ENCODE measurements around the gene CFAP54. TPM values are rescaled to one million over a fixed set of nuclear protein-coding genes. Genes with fewer than 3 reads are reported as not detected.
"Not testable (repeated sequence)": the region's sequence is repeated elsewhere in the genome, so short reads cannot be mapped to it uniquely, and the experiment has no call there.

The CFAP54 gene
- total RNA-seq, 4 donors from 2014 or later: 2.1 to 4.7 (median 3.6) TPM

GRCh38 chr12:96590970-96591369 is 101.6 kb downstream of the CFAP54 start:
- Histone ChIP-seq H3K9me3 (no peaks in the 10 kb centered on the region), H3K4me3 (no peak overlapping the region), H3K27me3 (no peaks in the 10 kb centered on the region), H3K4me1 (no peaks in the 10 kb centered on the region), H3K36me3 (peaks cover 0 to 11% of the 10 kb centered on the region in 2 donors), H3K27ac (no peak overlapping the region)
- TF ChIP-seq POLR2A (IDR thresholded peaks at IDR 0.05) (no peak), POLR2AphosphoS5 (IDR thresholded peaks at IDR 0.05) (no peak), EP300 (IDR thresholded peaks at IDR 0.05) (no peak), CTCF (IDR thresholded peaks at IDR 0.05) (no peak)
- 56 to 61% methylated on average over 3 to 4 of the region's 4 CpGs for WGBS, 2 donors (ENCODE audit: low coverage in 1 of 2)
- ATAC-seq: no peak

GRCh38 chr12:96604374-96604773 is 115.0 kb downstream of the CFAP54 start:
- WGBS, 2 donors (ENCODE audit: low coverage in 1 of 2): no CpG with 5 or more reads among the region's 3 CpGs
- not testable (repeated sequence) for H3K27ac ChIP-seq, H3K9me3 ChIP-seq, H3K4me1 ChIP-seq, H3K4me3 ChIP-seq, ATAC-seq, H3K27me3 ChIP-seq, H3K36me3 ChIP-seq

- H3K36me3 ChIP-seq: peaks cover 0 to 7% of the 10 kb centered on the region in 2 donors
- WGBS, 2 donors (ENCODE audit: low coverage in 1 of 2): 80 to 90% methylated on average over 1 to 2 of the region's 2 CpGs
- no peak overlapping the region for H3K27ac ChIP-seq
- peaks cover 0 to 6% (median 0%) of the 10 kb centered on the region in 3 donors for H3K9me3 ChIP-seq
- no peak for TF ChIP-seq EP300 (IDR thresholded peaks at IDR 0.05)
- no peak for TF ChIP-seq POLR2A (IDR thresholded peaks at IDR 0.05)
- TF ChIP-seq CTCF (IDR thresholded peaks at IDR 0.05): no peak
- no peak for TF ChIP-seq POLR2AphosphoS5 (IDR thresholded peaks at IDR 0.05)
- ATAC-seq: no peak
- H3K4me1 ChIP-seq: no peaks in the 10 kb centered on the region
- H3K4me3 ChIP-seq: no peak overlapping the region
- no peaks in the 10 kb centered on the region for H3K27me3 ChIP-seq
Observed at GRCh38 chr12:96605684-96606083, 116.3 kb downstream of the CFAP54 start.

GRCh38 chr12:96606134-96606533 is 116.8 kb downstream of the CFAP54 start:
- TF ChIP-seq CTCF (IDR thresholded peaks at IDR 0.05) (no peak), POLR2AphosphoS5 (IDR thresholded peaks at IDR 0.05) (no peak), EP300 (IDR thresholded peaks at IDR 0.05) (no peak), POLR2A (IDR thresholded peaks at IDR 0.05) (no peak)
- no peak overlapping the region for H3K27ac ChIP-seq
- H3K36me3 ChIP-seq: peaks cover 0 to 7% of the 10 kb centered on the region in 2 donors
- WGBS, 2 donors (ENCODE audit: low coverage in 1 of 2): 83 to 85% methylated on average over 1 to 3 of the region's 3 CpGs
- ATAC-seq: no peak
- H3K4me1 ChIP-seq: no peaks in the 10 kb centered on the region
- no peak overlapping the region for H3K4me3 ChIP-seq
- H3K27me3 ChIP-seq: no peaks in the 10 kb centered on the region
- peaks cover 0 to 8% (median 0%) of the 10 kb centered on the region in 3 donors for H3K9me3 ChIP-seq

GRCh38 chr12:96606644-96607043 is 117.3 kb downstream of the CFAP54 start:
- Histone ChIP-seq H3K9me3 (peaks cover 0 to 8% (median 0%) of the 10 kb centered on the region in 3 donors), H3K27me3 (no peaks in the 10 kb centered on the region), H3K36me3 (peaks cover 0 to 7% of the 10 kb centered on the region in 2 donors), H3K27ac (no peak overlapping the region), H3K4me1 (no peaks in the 10 kb centered on the region), H3K4me3 (no peak overlapping the region)
- TF ChIP-seq POLR2AphosphoS5 (IDR thresholded peaks at IDR 0.05) (no peak), POLR2A (IDR thresholded peaks at IDR 0.05) (no peak), EP300 (IDR thresholded peaks at IDR 0.05) (no peak)
- ATAC-seq: no peak
- 79 to 90% methylated on average over 4 of the region's 4 CpGs for WGBS, 2 donors (ENCODE audit: low coverage in 1 of 2)

- WGBS, 2 donors (ENCODE audit: low coverage in 1 of 2): 76% methylated on average over 2 of the region's 2 CpGs; no CpG with 5 or more reads in 1 of the 2 donors
- Histone ChIP-seq H3K27ac (no peak overlapping the region), H3K4me3 (no peak overlapping the region), H3K4me1 (no peaks in the 10 kb centered on the region), H3K27me3 (no peaks in the 10 kb centered on the region), H3K36me3 (no peaks in the 10 kb centered on the region), H3K9me3 (no peaks in the 10 kb centered on the region)
- TF ChIP-seq EP300 (IDR thresholded peaks at IDR 0.05): no peak
- no peak for TF ChIP-seq CTCF (IDR thresholded peaks at IDR 0.05)
- TF ChIP-seq POLR2AphosphoS5 (IDR thresholded peaks at IDR 0.05): no peak
- TF ChIP-seq POLR2A (IDR thresholded peaks at IDR 0.05): no peak
- no peak for ATAC-seq
Observed at GRCh38 chr12:96617178-96617577, 127.8 kb downstream of the CFAP54 start.
